Aorta (tissue), 5 donors: ENCODE data around the gene KCNH5. TPM values are rescaled to one million over a fixed set of nuclear protein-coding genes. Genes with fewer than 3 reads are reported as not detected.
A peak's percentile ranks its signal among the peaks of the same experiment; 100 is the strongest.

ENCODE experiments used
- ATAC-seq: fragments of 200-7000 bp; cut with Tn5 transposase; one replicate; pipeline ENCODE4 v1.9.1; 2022; ENCODE audit warnings: moderate library complexity; ENCODE audit not compliant: low FRiP score
- DNase-seq, 2 donors: peaks; one replicate each; pipeline ENCODE4 v3.0.0-alpha.2; 2020
- H3K27ac ChIP-seq, 2 donors: one replicate each; pipeline ENCODE4 v1.5.1; 2013; ENCODE audit warnings: low read length in 2 of 2, mild to moderate bottlenecking in 2 of 2, moderate library complexity in 2 of 2, control low read depth in 1 of 2, inconsistent platforms in 1 of 2, low read depth in 1 of 2
- H3K27me3 ChIP-seq, 2 donors: one replicate each; pipeline ENCODE4 v1.6.1; 2013; ENCODE audit warnings: control low read depth in 1 of 2, low read length in 1 of 2, mild to moderate bottlenecking in 1 of 2, moderate library complexity in 1 of 2; ENCODE audit not compliant: insufficient read depth in 2 of 2, control insufficient read depth in 1 of 2
- H3K36me3 ChIP-seq, 2 donors: one replicate each; pipeline ENCODE4 v1.6.1; 2013; ENCODE audit warnings: control low read depth in 1 of 2, low read length in 1 of 2, mild to moderate bottlenecking in 1 of 2; ENCODE audit not compliant: insufficient read depth in 2 of 2, control insufficient read depth in 1 of 2
- H3K4me1 ChIP-seq, 2 donors: one replicate each; pipeline ENCODE4 v1.6.1; 2013; ENCODE audit warnings: low read length in 2 of 2, control low read depth in 1 of 2, mild to moderate bottlenecking in 1 of 2, moderate library complexity in 1 of 2; ENCODE audit not compliant: insufficient read depth in 2 of 2, control insufficient read depth in 1 of 2
- H3K4me3 ChIP-seq, 2 donors: one replicate each; pipeline ENCODE4 v1.5.1; 2013; ENCODE audit warnings: low read length in 2 of 2, control low read depth in 1 of 2, mild to moderate bottlenecking in 1 of 2
- H3K9me3 ChIP-seq: one replicate; pipeline ENCODE4 v1.6.1; 2013; ENCODE audit warnings: mild to moderate bottlenecking, low read length; ENCODE audit not compliant: control insufficient read depth
- WGBS, 2 donors: extraction: QIAGEN DNeasy Blood & Tissue Kit; methylation state at CpG; one replicate each; pipeline ENCODE4 v1.1.7; 2013; 5-methylcytosine and 5-hydroxymethylcytosine counted together
- intact Hi-C, 2 donors: fragments of 100-400 bp; cut with DNase I; formaldehyde crosslinking; loops; one replicate each; pipeline versions ENCODE4 v1.14.2 to v1.15.0; 2022
- polyA plus RNA-seq, 2 donors: library from polyadenylated mRNA; stranded (reverse); fragments of 200-250 nt; gene quantifications; one replicate each; pipeline ENCODE4 v1.2.3, GENCODE V29; 2013
- total RNA-seq, 2 donors: library from RNA; stranded (reverse); fragmentation: NEBNext Ultra II Directional; extraction: Animal tissue kit (Norgen Biotek cat#: 25700); gene quantifications; one replicate each; pipeline ENCODE4 v1.2.1, GENCODE V29; 2021
- donor health status: healthy with polysubstance abuse.
- donor health status: Bipolar disorder and iron deficiency.
- donor health status: DM: no; HTN: no; CAD: no.
- donor health status: DM: no; HTN: no; CAD: no.
- donor health status: DM: yes; HTN: yes; CAD: no.

The KCNH5 gene
- total and polyA plus RNA-seq, 4 donors: not detected

- ATAC-seq (no peak), DNase-seq (no peak)
- intact Hi-C loops: no loop called here
- no peaks in the 10 kb centered on the region for H3K36me3 ChIP-seq
- no peaks in the 10 kb centered on the region for H3K27me3 ChIP-seq
- no peak overlapping the region for H3K27ac ChIP-seq
- H3K9me3 ChIP-seq: no peaks in the 10 kb centered on the region
- H3K4me3 ChIP-seq: no peak overlapping the region
- WGBS, 2 donors: 44 to 49% methylated on average over 3 of the region's 3 CpGs
- H3K4me1 ChIP-seq: no peaks in the 10 kb centered on the region
Measured at GRCh38 chr14:62709773-62710172, 335.5 kb downstream of the KCNH5 start.

GRCh38 chr14:62706217-62706616, 339.0 kb downstream of the KCNH5 start:
- WGBS, 2 donors: 11 to 41% methylated on average over 2 of the region's 2 CpGs
- H3K27me3 ChIP-seq: no peaks in the 10 kb centered on the region
- H3K9me3 ChIP-seq: no peaks in the 10 kb centered on the region
- intact Hi-C loops: no loop called here
- no peak overlapping the region for H3K4me3 ChIP-seq
- DNase-seq (no peak), ATAC-seq (no peak)
- no peak overlapping the region for H3K27ac ChIP-seq
- no peaks in the 10 kb centered on the region for H3K4me1 ChIP-seq
- H3K36me3 ChIP-seq: no peaks in the 10 kb centered on the region

GRCh38 chr14:62697461-62697860, 347.8 kb downstream of the KCNH5 start:
- Histone ChIP-seq H3K9me3 (no peaks in the 10 kb centered on the region), H3K27me3 (no peaks in the 10 kb centered on the region), H3K27ac (no peak overlapping the region), H3K4me1 (no peaks in the 10 kb centered on the region), H3K4me3 (no peak overlapping the region), H3K36me3 (no peaks in the 10 kb centered on the region)
- intact Hi-C loops: no loop called here
- no peak for ATAC-seq
- 73 to 84% methylated on average over 1 of the region's 1 CpG for WGBS, 2 donors
- DNase-seq: no peak

- H3K27ac ChIP-seq: no peak overlapping the region
- no peak for DNase-seq
- WGBS, 2 donors: 80 to 83% methylated on average over 4 of the region's 4 CpGs
- intact Hi-C loops: no loop called here
- H3K4me1 ChIP-seq: no peaks in the 10 kb centered on the region
- H3K4me3 ChIP-seq: no peak overlapping the region
- ATAC-seq: no peak
- H3K9me3 ChIP-seq: no peaks in the 10 kb centered on the region
- no peaks in the 10 kb centered on the region for H3K36me3 ChIP-seq
- H3K27me3 ChIP-seq: no peaks in the 10 kb centered on the region
Measured at GRCh38 chr14:62696929-62697328, 348.3 kb downstream of the KCNH5 start.

- ATAC-seq (no peak), DNase-seq (no peak)
- Histone ChIP-seq H3K4me1 (no peaks in the 10 kb centered on the region), H3K27me3 (no peaks in the 10 kb centered on the region), H3K4me3 (no peak overlapping the region), H3K9me3 (no peaks in the 10 kb centered on the region), H3K36me3 (no peaks in the 10 kb centered on the region), H3K27ac (no peak overlapping the region)
- 13 to 21% methylated on average over 5 of the region's 5 CpGs for WGBS, 2 donors
- intact Hi-C loops: no loop called here
Measured at GRCh38 chr14:62696331-62696924, 348.8 kb downstream of the KCNH5 start.

- Histone ChIP-seq H3K36me3 (no peaks in the 10 kb centered on the region), H3K27ac (no peak overlapping the region), H3K4me3 (no peak overlapping the region), H3K27me3 (no peaks in the 10 kb centered on the region), H3K4me1 (no peaks in the 10 kb centered on the region), H3K9me3 (no peaks in the 10 kb centered on the region)
- WGBS, 2 donors: 94 to 99% methylated on average over 2 of the region's 2 CpGs
- DNase-seq: no peak
- intact Hi-C loops: no loop called here
- ATAC-seq: no peak
Measured at GRCh38 chr14:62694075-62694474, 351.2 kb downstream of the KCNH5 start.

GRCh38 chr14:62692490-62693106, 352.7 kb downstream of the KCNH5 start:
- ATAC-seq (no peak), DNase-seq (no peak)
- Histone ChIP-seq H3K36me3 (no peaks in the 10 kb centered on the region), H3K9me3 (peaks cover 1% of the 10 kb centered on the region), H3K4me3 (no peak overlapping the region), H3K27ac (no peak overlapping the region), H3K27me3 (no peaks in the 10 kb centered on the region), H3K4me1 (no peaks in the 10 kb centered on the region)
- intact Hi-C loops: no loop called here
- 80 to 88% methylated on average over 2 of the region's 2 CpGs for WGBS, 2 donors

GRCh38 chr14:62691647-62692489, 353.4 kb downstream of the KCNH5 start:
- no peaks in the 10 kb centered on the region for H3K27me3 ChIP-seq
- H3K4me3 ChIP-seq: no peak overlapping the region
- H3K4me1 ChIP-seq: no peaks in the 10 kb centered on the region
- H3K9me3 ChIP-seq: peaks cover 1% of the 10 kb centered on the region
- DNase-seq (no peak), ATAC-seq (peak; percentile 63)
- H3K36me3 ChIP-seq: no peaks in the 10 kb centered on the region
- intact Hi-C loops: no loop called here
- WGBS, 2 donors: 70% methylated on average over 4 of the region's 4 CpGs
- no peak overlapping the region for H3K27ac ChIP-seq

GRCh38 chr14:62689733-62690132, 355.5 kb downstream of the KCNH5 start:
- no peak for DNase-seq

More at GRCh38 chr14:62689733-62690132, 355.5 kb downstream of the KCNH5 start:
- H3K27ac ChIP-seq: no peak overlapping the region
- 77 to 84% methylated on average over 1 of the region's 1 CpG for WGBS, 2 donors
- intact Hi-C loops: no loop called here
- no peaks in the 10 kb centered on the region for H3K27me3 ChIP-seq
- no peak overlapping the region for H3K4me3 ChIP-seq
- H3K9me3 ChIP-seq: peaks cover 1% of the 10 kb centered on the region
- H3K4me1 ChIP-seq: no peaks in the 10 kb centered on the region
- no peak for ATAC-seq
- H3K36me3 ChIP-seq: no peaks in the 10 kb centered on the region
